Iris pigment epithelial cell (primary cell): ENCODE data around the gene IDE.
"Not testable (repeated sequence)": the region's sequence is repeated elsewhere in the genome, so short reads cannot be mapped to it uniquely, and the experiment has no call there.

Source experiments
- DNase-seq: peaks from one replicate; pipeline ENCODE4 v3.0.0-alpha.2; 2011; ENCODE audit warnings: low read depth

The IDE gene

DNA sequence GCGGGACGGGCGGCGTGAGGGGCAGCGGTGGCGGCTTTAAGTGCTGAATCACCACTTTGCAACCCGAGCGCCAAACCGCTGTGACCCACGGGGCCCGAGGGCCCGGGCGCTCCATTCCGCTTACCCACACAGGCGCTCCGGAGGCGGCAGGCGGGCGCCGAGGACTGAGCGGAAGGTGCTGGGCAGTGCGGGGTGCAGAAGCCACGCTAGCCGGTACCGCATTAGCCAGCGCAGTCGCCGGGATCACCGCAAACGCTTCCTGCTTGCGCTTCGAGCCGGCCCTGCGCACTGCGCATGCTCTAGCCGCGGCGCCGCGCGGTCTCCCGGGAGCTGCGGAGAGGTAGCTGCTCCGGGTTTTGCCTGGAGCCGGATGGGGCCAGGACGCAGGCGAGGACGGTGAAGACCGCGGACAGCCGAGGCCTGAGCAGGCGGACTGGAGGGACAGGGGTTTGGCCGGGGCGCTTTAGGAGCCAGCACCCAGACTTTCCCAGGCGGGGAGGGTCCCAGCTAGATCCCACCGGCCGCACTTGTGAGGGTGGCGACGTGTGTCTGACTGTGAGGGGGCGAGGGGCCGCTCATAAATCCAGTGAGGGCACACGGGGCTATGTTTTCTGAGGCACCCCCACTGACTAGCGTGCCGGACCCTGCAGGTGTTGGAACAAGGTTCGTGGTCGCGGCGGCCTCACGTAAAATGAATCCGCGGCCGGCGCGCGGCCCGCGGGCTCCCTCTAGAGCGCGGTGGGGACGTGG lies at the start of gene IDE:
IDE (minus strand) TSS at position 296 of the 750 bp plus-strand sequence; CDS start at position 222, 74 bp downstream.
- DNase-seq: peak; percentile 94

DNA sequence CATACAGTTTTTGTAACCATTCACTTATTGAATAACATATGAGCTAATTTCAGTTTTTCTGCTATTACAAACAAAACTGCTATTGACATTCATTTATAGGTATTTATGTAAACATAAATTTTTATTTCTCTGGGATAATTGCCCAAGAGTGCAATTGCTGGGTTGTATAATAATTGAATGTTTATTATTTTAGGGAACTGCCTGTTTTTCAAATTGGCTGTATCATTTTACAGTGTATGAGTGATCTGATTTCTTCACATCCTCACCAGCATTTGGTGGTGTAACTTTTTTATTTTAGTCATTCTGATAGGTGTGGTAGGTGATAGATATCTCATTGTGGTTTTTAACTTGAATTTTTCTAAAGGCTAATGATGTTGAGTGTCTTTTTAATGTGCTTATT lies 45.5 kb upstream of the IDE start:
- no peak for DNase-seq

DNA sequence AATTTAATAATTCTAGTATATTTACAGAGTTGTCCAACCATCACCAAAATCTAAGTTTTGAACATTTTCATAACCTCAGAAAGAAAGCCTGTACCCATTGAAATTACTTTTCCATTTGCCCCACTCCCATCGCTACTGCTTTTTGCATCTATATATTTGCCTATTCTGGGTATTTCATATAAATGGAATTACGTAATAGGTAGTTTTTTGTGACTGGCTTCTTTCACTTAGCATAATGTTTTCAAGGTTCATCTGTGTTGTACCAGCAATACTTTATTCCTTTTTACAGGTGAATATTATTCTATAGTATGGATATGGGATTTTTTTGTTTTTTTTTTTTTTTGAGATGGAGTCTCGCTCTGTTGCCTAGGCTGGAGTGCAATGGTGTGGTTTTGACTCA lies 41.6 kb upstream of the IDE start:
- no peak for DNase-seq

DNA sequence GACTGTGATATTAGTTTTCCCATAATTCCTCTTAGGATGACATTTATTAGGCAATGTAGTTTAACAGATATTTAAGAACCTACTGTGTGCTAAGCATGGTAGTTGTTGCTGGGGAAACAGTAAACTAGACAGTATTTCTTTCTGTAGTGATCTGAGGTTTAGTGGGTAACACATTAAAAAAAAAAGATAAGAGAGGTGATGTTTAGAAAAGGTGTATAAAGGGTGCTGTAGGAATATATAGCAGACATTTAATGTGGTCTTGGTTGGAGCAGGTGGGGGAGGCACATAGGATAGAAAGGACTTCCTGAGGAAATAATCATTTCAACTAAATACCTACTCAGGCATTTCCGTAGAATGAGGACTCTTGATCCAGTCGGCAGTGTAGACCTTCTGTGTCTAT lies 30.9 kb upstream of the IDE start:
- no peak for DNase-seq

DNA sequence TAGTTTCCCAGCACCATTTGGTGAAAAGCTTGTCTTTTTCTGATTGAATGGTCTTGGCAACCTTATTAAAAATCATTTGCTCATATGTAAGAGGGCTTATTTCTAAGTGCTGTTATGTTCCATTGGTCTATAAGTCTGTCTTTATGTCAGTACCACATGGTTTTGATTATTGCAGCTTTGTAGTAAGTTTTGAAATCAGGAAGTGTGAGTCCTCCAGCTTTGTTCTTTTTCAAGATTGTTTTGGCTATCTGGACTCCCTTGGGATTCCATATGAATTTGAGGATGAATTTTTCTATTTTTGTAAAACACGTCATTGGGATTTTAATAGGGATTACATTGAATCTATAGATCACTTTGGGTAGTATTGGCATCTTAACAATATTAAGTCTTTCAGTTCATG lies 24.4 kb upstream of the IDE start:
- no peak for DNase-seq

DNA sequence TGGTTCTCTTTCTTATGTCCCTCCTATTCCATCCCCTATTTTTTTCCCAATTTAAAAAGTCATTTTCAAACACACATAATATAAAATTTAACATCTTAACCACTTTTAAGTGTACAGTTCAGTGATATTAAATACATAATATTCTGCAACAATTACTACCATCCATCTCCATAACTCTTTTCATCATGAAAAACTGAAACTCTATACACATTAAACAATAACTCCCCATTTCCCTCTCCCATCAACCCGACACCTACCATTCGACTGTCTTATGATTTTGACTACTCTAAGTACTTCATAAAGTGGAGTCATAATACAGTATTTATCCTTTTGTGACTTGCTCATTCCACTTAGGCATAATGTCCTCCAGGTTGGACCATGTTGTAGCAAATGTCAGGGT lies 21.6 kb upstream of the IDE start:
- DNase-seq: no peak

DNA sequence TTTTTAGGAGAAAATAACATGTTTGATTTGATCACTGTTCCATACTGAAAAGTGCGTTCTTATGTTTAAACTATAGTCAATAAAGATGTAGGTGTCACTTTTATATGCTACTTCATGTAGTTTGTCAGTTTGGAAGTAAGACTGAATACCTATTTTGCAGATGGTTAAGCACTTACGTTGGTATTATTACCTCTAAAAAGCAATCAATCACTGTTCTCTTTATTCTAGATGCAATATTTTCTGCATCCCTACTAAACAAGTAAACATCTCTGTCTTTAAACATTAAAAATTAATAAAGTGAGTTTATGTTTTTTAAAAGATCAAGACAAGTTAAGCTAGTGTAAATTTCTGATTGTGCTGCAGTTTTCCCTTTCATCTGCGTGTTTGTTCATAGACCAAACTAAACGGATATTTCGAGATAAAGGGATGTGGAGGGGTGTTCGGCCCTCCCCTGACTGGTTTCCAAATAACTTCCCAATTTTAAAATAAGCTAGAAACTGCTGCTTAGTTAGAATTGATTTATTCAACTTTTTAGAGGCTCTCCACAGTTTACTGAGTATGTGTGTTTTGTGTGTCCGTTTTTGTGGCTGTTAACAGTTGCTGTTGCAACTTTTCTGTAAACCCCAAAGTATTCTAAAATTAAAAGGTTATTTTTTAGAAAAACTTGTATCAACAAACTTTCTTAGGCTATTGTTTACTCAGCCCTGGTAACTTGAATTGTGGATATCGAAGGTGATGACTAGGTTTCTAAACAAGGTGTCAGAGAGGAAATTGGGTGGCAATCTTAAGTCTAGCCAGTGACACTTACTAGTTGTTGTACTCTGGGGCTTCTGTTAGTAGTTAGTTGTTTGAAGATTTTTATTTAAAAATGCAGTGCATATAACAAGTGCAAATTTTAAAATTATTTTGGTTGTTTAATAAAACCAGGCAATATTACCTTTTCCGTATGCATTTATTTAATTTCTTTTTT lies 20.0 kb upstream of the IDE start:
- DNase-seq: no peak

DNA sequence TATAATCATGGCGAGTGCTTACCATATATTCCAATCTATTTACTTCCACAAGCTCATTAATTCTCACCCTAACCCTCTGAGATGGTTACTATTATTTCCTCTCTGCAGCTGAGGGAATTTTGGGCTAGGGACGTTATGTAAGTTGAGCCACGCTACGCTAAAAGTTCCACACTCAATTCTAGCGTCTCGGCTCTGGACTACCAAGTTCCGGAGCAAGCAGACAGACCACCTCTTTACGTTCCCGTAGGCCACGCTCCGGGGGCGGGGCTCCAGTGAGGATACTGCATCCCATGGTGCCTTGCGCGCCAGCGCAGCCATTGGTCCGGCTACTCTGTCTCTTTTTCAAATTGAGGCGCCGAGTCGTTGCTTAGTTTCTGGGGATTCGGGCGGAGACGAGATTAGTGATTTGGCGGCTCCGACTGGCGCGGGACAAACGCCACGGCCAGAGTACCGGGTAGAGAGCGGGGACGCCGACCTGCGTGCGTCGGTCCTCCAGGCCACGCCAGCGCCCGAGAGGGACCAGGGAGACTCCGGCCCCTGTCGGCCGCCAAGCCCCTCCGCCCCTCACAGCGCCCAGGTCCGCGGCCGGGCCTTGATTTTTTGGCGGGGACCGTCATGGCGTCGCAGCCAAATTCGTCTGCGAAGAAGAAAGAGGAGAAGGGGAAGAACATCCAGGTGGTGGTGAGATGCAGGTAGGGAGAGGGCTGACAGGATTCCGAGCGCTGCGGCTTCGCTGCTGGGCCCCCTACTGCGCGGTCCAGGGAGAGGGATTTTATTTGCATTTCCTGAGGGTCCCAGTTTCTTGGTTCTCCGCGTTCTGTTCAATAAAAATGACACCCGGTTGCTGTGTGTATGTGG lies 19.1 kb upstream of the IDE start, which contains the start of gene KIF11:
KIF11 (plus strand) TSS at position 370 of the 858 bp plus-strand sequence; CDS start at position 616, 246 bp downstream.
- DNase-seq: peak; percentile 98

DNA sequence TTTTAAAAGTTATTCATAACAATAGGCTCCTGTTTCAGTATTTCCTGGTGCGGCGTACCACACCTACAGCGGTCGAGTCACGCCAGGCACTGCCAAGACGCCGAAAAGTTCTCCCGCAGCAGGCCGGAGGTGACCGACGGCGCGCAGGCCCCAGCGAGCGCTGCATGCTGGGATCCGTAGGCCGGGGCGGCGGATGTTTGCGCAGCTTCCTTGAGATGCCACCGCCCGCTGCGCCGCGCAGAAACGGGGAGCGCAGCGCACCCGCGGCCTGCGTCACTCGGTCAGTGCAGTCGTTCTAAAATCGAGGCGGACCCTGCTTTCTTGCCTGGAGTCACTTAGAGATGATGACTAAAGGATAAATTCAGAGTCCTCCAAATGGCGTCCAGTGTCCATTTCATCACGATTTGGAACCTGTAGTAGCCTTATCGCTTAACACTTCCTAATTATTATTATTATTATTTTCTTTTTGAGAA lies 17.7 kb upstream of the IDE start:
- peak; percentile 95 for DNase-seq

DNA sequence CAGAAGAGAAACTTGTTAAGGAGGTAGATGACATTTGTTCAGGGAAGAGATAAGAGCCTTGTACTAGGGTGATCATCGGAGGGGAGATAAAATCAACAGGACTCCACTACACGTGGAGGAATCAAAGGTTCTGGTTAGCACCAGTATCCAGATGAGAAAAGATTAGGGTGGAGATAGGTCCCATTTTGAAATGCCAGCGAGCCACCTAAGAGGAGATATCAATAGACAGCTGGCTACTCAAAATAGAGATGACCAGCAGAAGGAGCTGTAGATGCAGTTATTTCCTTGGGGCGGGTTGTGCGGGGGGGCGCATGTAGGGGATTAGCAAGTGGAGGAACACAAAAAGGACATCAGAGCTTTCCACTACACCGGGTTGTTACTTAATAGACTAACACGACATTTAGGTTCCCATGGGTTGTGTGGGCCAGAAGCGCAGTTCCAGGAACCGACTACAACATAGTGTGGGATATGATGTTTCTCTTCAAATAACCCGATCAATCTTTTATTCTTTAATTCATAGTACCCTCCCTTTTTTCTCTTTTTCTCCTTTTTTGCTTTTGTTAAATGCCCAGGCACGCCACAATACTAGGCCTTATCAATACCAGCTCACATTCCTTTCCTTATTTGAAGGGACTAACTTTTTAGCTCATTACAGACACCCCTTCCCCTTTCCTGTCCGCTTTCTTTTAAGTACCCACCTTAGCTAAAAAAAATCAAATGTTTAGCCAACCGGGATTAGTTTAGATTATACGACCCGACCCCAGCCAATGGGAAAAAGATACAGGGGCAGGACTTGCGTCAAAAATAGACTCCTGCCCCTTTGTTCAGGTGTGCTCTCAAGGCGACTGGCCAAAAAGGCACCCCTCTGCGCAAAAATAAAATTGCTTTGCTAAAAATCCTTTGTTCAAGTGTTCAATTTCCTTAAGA lies 17.0 kb upstream of the IDE start:
- DNase-seq: peak; percentile 36

DNA sequence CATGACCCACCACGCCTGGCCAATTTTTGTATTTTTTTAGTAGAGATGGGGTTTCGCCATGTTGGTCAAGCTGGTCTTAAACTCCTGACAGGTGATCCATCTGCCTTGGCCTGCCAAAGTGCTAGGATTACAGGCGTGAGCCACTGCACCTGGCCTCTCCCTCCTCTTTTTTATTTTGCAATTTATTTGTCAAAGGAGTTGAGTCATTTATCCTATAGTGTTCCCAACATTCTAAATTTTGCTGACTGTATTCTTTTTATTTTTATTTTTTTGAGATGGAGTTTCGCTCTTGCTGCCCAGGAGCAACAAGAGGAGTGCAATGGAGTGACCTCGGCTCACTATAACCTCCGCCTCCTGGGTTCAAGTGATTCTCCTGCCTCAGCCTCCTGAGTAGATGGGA lies 8.5 kb upstream of the IDE start:
- not testable (repeated sequence) for DNase-seq

DNA sequence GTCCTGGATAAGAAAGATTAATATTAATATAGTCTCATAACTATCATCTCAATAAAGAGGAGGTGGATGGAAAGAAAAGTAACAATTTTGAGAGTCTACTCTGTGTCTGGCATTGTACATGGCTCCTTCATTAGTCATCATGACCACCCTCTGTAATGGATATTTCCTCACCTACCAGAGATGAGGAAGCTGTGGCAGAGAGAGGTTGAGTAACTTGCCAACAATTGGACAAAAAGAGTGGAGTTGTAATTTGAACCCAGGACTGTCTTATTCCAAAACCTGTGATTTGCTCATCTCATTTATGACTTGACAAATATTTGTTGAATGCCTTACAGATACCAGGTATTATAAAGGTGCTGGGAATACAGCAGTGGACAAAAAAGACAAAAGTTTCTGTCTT lies 2.1 kb upstream of the IDE start:
- peak; percentile 83 for DNase-seq

DNA sequence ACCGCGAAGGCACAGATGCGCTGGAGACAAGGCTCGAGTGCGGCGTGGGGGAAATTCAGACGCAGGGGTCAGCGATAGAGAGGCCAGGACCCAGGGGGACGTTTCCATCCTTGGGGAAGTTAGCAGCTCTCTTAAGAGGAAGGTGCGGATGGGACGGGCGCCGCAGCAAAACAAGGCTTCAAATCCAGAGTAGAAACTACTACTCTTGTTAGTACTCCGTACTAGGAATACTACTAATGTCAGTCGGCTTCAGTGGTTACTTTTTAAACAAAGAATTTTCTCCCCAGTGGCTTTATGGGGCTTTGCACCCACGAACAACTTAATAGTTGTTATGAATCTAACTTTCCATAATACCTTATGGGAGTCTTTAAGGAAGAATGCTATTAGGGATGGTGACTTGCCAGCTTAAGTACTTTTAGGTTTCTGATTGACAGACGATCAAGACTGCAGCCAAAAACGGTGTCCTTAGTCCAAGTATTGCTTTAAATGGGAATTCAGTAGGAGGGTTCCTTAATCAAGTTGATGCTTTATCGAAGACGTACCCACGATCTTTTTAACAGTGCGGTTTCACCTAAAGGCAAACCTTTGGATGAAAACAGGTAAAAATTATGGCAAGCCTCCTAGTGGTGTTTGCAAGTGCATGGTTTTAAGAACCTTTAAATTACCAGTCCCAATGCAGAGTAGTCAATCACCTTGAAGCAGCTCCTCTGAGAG lies 812 bp upstream of the IDE start:
- DNase-seq: peak; percentile 57

DNA sequence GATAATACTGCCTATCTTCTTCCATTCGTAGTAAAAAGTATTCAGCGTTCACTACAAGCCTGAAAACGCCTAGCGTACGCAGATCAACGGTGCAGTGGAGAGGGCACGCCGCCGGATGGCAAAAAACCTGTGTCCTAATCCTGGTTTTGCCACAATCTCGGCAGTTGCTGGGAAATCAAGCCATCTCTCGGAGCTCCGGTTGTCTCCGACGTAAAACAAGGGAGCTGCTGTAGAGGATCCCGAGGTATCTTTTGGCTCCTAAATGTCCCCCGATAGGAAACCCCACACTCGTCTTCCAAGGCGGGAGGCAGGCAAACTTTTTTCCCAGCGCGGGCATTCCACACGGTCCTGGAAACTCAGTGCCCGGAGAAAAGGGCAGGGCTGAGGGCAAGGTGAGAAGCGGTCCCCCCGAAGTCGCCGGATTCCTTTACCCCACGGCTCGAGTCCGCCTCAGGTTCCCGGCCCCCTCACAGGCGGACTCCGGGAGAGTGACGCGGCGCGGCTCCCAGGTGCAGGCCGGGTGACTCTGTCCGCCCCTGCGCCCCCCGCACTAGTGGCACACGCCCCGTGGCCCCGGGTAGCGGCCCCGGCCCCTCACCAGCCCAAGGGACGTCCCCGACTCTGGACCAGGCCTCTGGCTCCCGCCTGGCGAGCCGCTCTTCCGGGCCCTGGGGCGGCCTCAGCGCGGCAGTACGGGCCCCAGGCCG lies 649 bp downstream of the IDE start:
- DNase-seq: peak; percentile 48

DNA sequence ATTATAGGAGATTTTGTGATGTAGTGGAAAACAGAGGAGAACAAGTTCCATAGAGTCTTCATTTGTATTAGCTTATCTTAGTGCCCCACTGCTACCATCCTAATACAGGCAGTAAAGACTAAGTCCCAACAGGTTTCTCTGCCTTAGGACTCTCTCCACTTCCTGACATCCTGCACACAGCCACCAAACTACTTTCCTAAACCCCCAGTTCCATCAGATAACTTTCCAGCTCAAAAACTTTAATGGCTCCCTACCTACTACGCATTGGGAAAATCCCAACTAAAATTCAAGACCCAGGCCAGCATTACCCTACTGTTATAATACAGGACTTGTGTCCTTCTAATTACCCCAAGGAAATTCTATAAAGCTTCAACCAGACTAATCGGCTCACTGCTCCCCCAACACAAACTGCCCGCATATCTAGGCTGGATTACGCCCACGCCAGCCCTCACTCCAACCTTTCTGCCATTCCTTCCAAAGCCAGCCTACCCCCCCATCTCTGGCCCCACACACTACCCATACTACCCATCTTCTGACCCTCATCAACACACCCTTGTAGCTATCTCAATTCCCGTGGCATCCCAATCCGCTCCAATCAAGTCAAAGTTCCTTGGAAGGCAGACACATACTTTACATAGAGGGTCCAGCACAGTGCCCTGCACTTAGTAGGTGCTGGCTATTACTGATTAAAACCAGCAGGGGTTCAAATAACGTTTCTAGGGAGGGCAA lies 1.4 kb downstream of the IDE start:
- DNase-seq: no peak

DNA sequence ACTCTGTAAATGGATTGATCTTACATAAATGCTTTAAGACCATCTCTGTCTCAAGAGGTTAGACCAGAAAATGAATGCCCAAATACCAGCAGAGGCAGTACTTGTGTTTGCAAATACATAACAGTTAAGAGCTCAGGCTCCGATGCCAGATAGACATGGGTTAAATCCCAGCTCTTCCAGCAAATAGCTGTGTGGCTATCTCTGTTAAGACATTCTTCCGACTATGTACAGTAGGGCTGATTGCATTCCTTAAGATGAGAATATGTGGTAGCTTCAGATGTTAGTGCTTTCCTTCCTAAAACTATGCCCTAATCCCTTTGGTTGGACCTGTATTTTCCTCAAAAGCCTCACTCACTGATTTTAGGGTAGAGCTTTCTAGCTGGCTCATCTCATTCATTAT lies 2.2 kb downstream of the IDE start:
- DNase-seq: peak; percentile 72

DNA sequence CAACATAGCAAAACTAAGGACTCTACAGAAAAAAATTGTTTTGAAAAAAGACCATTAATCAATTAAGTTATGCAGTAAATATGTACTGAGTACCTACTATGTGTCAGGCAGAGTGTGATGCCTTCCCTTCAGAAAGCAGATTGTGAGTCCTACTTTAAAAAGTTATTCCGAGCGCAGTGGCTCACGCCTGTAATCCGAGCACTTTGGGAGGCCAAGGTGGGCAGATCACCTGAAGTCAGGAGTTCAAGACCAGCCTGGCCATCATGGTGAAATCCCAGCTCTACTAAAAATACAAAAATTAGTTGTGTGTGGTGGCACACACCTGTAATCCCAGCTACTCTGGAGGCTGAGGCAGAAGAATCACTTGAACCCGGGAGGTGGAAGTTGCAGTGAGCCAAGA lies 4.2 kb downstream of the IDE start:
- DNase-seq: not testable (repeated sequence)

DNA sequence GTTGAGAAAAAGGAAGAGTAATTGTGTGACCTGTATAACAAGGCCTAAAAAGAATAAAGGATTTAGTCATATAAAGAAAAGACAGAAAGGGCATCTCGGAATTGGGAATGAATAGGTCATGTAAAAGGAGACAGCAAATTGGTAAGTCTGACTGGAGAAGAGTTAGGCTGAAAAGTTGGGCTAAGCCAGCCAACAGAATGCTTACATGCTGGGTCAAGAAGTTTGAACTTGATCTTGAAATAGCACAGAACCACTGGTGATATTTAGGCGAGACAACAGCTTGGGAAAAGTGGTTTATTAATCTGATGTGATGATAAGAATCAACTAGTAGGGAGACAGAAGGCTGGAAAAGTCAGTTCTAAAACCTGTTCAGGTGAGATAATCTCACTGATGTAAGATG lies 4.8 kb downstream of the IDE start:
- peak; percentile 37 for DNase-seq
